Suprapubic skin (tissue), 4 donors: ENCODE results near the gene MYEOV.

ENCODE experiments used
- CTCF ChIP-seq, 2 donors: fragments of 200-600 bp in 1 of 2; fragments of 450-650 bp in 1 of 2; sonication (generic) in 1 of 2; IDR thresholded peaks; one replicate each; pipeline ENCODE4 v1.5.1; 2016 to 2019; ENCODE audit warnings: antibody characterized with exemption in 2 of 2, mild to moderate bottlenecking in 1 of 2, moderate library complexity in 1 of 2
- EP300 ChIP-seq: sonication (generic); formaldehyde crosslinking; IDR thresholded peaks from one replicate; pipeline ENCODE4 v1.6.1; 2017; ENCODE audit warnings: antibody characterized with exemption
- POLR2A ChIP-seq, 2 donors: fragments of 450-650 bp; IDR thresholded peaks; one replicate each; pipeline ENCODE4 v1.6.1; 2017; ENCODE audit warnings: antibody characterized with exemption in 2 of 2, mild to moderate bottlenecking in 2 of 2, moderate library complexity in 2 of 2
- POLR2AphosphoS5 ChIP-seq, 3 donors: sonication (generic); formaldehyde crosslinking; IDR thresholded peaks; one replicate each; pipeline ENCODE4 v1.6.1; 2017; ENCODE audit warnings: antibody characterized with exemption in 3 of 3

GRCh38 chr11:69337211-69337721, 43.3 kb downstream of the MYEOV start:
- TF ChIP-seq CTCF (IDR thresholded peaks at IDR 0.05) (no peak), POLR2AphosphoS5 (IDR thresholded peaks at IDR 0.05) (no peak), EP300 (no peak), POLR2A (IDR thresholded peaks at IDR 0.05) (no peak)
